Suppressor macrophage treated with lipopolysaccharide for 1 hour (primary cell): ENCODE data around the gene FDPS.

Source experiments
- DNase-seq, 3 donors: peaks; one replicate each; pipeline ENCODE4 v3.0.0-alpha.2; 2020 to 2022

FDPS gene

GRCh38 chr1:155308493-155309422, at the start of gene FDPS:
FDPS (plus strand) TSS chr1:155308866; CDS start chr1:155309790, 924 bp downstream.
- DNase-seq, result peak; percentile 98 to 100 (median 99)

GRCh38 chr1:155260276-155260675, 48.4 kb upstream of the FDPS start:
- DNase-seq, result no peak

- peak; percentile 42 to 56 (median 46) for DNase-seq
These were observed 47.2 kb upstream of the FDPS start for GRCh38 chr1:155261493-155261851.

GRCh38 chr1:155261852-155262673, 46.6 kb upstream of the FDPS start, which contains the start of gene SCAMP3:
SCAMP3 (minus strand) TSS chr1:155262360; CDS start chr1:155262151, 209 bp downstream.
- peak; percentile 98 to 99 (median 99) for DNase-seq

- DNase-seq, result no peak
These were observed 45.6 kb upstream of the FDPS start for GRCh38 chr1:155263067-155263466.

GRCh38 chr1:155266553-155266952, 42.1 kb upstream of the FDPS start:
- no peak for DNase-seq

- no peak for DNase-seq
These were observed 41.3 kb upstream of the FDPS start for GRCh38 chr1:155267373-155267772.

GRCh38 chr1:155268630-155269029, 40.0 kb upstream of the FDPS start:
- no peak for DNase-seq

- no peak for DNase-seq
These were observed 39.3 kb upstream of the FDPS start for GRCh38 chr1:155269381-155269780.

- peak in 1 of 3 donors; percentile 30 for DNase-seq
These were observed 36.0 kb upstream of the FDPS start for GRCh38 chr1:155272466-155273342.

GRCh38 chr1:155273343-155274245, 35.1 kb upstream of the FDPS start, which contains the start of gene CLK2:
CLK2 (minus strand) TSS chr1:155273504; CDS start chr1:155270977, 2,527 bp downstream.
- DNase-seq, result peak; percentile 95 to 98 (median 96)

- DNase-seq, result peak; percentile 98 to 99 (median 99)
These were observed 31.4 kb upstream of the FDPS start, which contains the start of gene HCN3 for GRCh38 chr1:155277070-155277901. HCN3 (plus strand) TSS chr1:155277463; CDS start chr1:155277591, 128 bp downstream.

GRCh38 chr1:155277902-155278688, 30.6 kb upstream of the FDPS start:
- DNase-seq, result peak; percentile 26 to 70 (median 44)

GRCh38 chr1:155278689-155279160, 29.9 kb upstream of the FDPS start:
- no peak for DNase-seq

- no peak for DNase-seq
These were observed 29.4 kb upstream of the FDPS start for GRCh38 chr1:155279268-155279667.

- no peak for DNase-seq
These were observed 26.1 kb upstream of the FDPS start for GRCh38 chr1:155282488-155283091.

GRCh38 chr1:155284476-155284875, 24.2 kb upstream of the FDPS start:
- DNase-seq, result no peak

- no peak for DNase-seq
These were observed 23.6 kb upstream of the FDPS start for GRCh38 chr1:155285063-155285462.

- no peak for DNase-seq
These were observed 23.0 kb upstream of the FDPS start for GRCh38 chr1:155285631-155286044.
